ENCODE data around the gene HMGCL. TPM values are rescaled to one million over a fixed set of nuclear protein-coding genes. Genes with fewer than 3 reads are reported as not detected.
A peak's percentile ranks its signal among the peaks of the same experiment; 100 is the strongest.

Gene HMGCL
- 25.6 and 45.2 TPM in 2 replicates for total RNA-seq (2014; rRNA removed; shearing (Covaris generic); ENCODE audit: low replicate concordance)

GRCh38 chr1:23825076-23825761 is at the start of gene HMGCL:
TSS of gene HMGCL (minus strand) at chr1:23825429. CDS start at chr1:23825415, 14 bp downstream.
- peaks cover 25% of the 10 kb centered on the region for H3K4me1 ChIP-seq (ENCODE audit: low read length)
- no peaks in the 10 kb centered on the region for H3K9me2 ChIP-seq (replicated peaks; ENCODE audit: insufficient read depth, low read length)
- H4K20me1 ChIP-seq (ENCODE audit: insufficient read depth, low read depth, low read length) = no peaks in the 10 kb centered on the region
- no peaks in the 10 kb centered on the region for H3K9me3 ChIP-seq (ENCODE audit: low read length)
- H3K4me3 ChIP-seq (ENCODE audit: low read length) = peak within 1 kb of the TSS; percentile 87
- DNase-seq = peak; percentile 97
- H2AFZ ChIP-seq (ENCODE audit: low read length) = no peak within 1 kb of the TSS; the same call in 1 of the 2 replicates
- H3K79me2 ChIP-seq (ENCODE audit: low read length) = peaks cover 18% of the 10 kb centered on the region
- H3K9ac ChIP-seq (ENCODE audit: low read length) = peak within 1 kb of the TSS; percentile 96
- no peaks in the 10 kb centered on the region for H3K36me3 ChIP-seq (ENCODE audit: insufficient read depth, low read length)
- H3K27ac ChIP-seq (ENCODE audit: low read length) = peak within 1 kb of the TSS; percentile 59
- H3K27me3 ChIP-seq (ENCODE audit: low read length) = no peaks in the 10 kb centered on the region
- peak within 1 kb of the TSS; percentile 70 for H3K4me2 ChIP-seq (ENCODE audit: low read depth, low read length, poor library complexity, severe bottlenecking)

- H3K9me2 ChIP-seq (replicated peaks; ENCODE audit: insufficient read depth, low read length) = no peaks in the 10 kb centered on the region
- H3K9me3 ChIP-seq (ENCODE audit: low read length) = no peaks in the 10 kb centered on the region
- H3K36me3 ChIP-seq (ENCODE audit: insufficient read depth, low read length) = peaks cover 7% of the 10 kb centered on the region; the same call in 1 of the 2 replicates
- H3K4me1 ChIP-seq (ENCODE audit: low read length) = peaks cover 17% of the 10 kb centered on the region
- H3K27me3 ChIP-seq (ENCODE audit: low read length) = no peaks in the 10 kb centered on the region
- 0 out of 2 replicates have a peak overlapping the region, but pooled peaks have one; percentile 0 for H3K27ac ChIP-seq (ENCODE audit: low read length)
- DNase-seq = no peak
- H3K9ac ChIP-seq (ENCODE audit: low read length) = no peak overlapping the region
- no peak overlapping the region for H3K4me2 ChIP-seq (ENCODE audit: low read depth, low read length, poor library complexity, severe bottlenecking)
- 0 out of 2 replicates have a peak, but pooled peaks cover 3% of the 10 kb centered on the region for H4K20me1 ChIP-seq (ENCODE audit: insufficient read depth, low read depth, low read length)
- peaks cover 6% of the 10 kb centered on the region for H3K79me2 ChIP-seq (ENCODE audit: low read length)
- no peak overlapping the region for H3K4me3 ChIP-seq (ENCODE audit: low read length)
- no peak overlapping the region for H2AFZ ChIP-seq (ENCODE audit: low read length)
Measured at GRCh38 chr1:23872421-23872820, 47.2 kb upstream of the HMGCL start.

DNA sequence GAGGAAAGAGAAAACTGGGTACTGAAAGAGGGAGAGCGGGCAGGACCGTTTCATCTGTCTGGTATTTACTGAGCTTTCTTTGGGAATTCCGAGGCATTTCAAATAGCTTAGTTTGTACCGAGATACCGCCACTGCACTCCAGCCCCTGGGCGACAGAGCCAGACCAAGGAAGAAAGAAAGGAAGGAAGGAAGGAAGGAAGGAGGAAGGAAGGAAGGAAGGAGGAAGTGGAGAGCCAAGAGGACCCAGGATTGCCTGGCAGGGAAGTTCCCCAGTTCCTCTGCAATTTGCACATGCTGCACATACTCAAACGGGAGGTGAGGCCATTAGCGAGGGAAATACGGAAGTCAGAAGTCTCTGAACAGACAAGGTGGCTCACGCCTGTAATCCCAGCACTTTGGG is 43.8 kb upstream of the HMGCL start:
- peak; percentile 74 for DNase-seq
- Histone ChIP-seq H3K4me2 (ENCODE audit: low read depth, low read length, poor library complexity, severe bottlenecking) (peak overlapping the region; percentile 98), H3K27me3 (ENCODE audit: low read length) (no peaks in the 10 kb centered on the region), H3K4me1 (ENCODE audit: low read length) (peaks cover 37% of the 10 kb centered on the region), H4K20me1 (ENCODE audit: insufficient read depth, low read depth, low read length) (0 out of 2 replicates have a peak, but pooled peaks cover 4% of the 10 kb centered on the region), H3K9me2 (replicated peaks; ENCODE audit: insufficient read depth, low read length) (no peaks in the 10 kb centered on the region), H2AFZ (ENCODE audit: low read length) (peak overlapping the region; percentile 76), H3K36me3 (ENCODE audit: insufficient read depth, low read length) (peaks cover 24% of the 10 kb centered on the region), H3K9ac (ENCODE audit: low read length) (peak overlapping the region; percentile 71), H3K27ac (ENCODE audit: low read length) (peak overlapping the region; percentile 90), H3K79me2 (ENCODE audit: low read length) (peaks cover 35% of the 10 kb centered on the region), H3K9me3 (ENCODE audit: low read length) (no peaks in the 10 kb centered on the region), H3K4me3 (ENCODE audit: low read length) (peak overlapping the region; percentile 96)

- no peaks in the 10 kb centered on the region for H3K9me2 ChIP-seq (replicated peaks; ENCODE audit: insufficient read depth, low read length)
- H3K27me3 ChIP-seq (ENCODE audit: low read length) = no peaks in the 10 kb centered on the region
- no peaks in the 10 kb centered on the region for H3K9me3 ChIP-seq (ENCODE audit: low read length)
- peaks cover 35% of the 10 kb centered on the region for H3K79me2 ChIP-seq (ENCODE audit: low read length)
- peak overlapping the region; percentile 71 for H3K9ac ChIP-seq (ENCODE audit: low read length)
- peak overlapping the region; percentile 76 for H2AFZ ChIP-seq (ENCODE audit: low read length)
- H3K4me2 ChIP-seq (ENCODE audit: low read depth, low read length, poor library complexity, severe bottlenecking) = peak overlapping the region; percentile 98
- H3K4me3 ChIP-seq (ENCODE audit: low read length) = peak overlapping the region; percentile 96
- peak overlapping the region; percentile 90 for H3K27ac ChIP-seq (ENCODE audit: low read length)
- 0 out of 2 replicates have a peak, but pooled peaks cover 4% of the 10 kb centered on the region for H4K20me1 ChIP-seq (ENCODE audit: insufficient read depth, low read depth, low read length)
- peak; percentile 79 for DNase-seq
- H3K36me3 ChIP-seq (ENCODE audit: insufficient read depth, low read length) = peaks cover 24% of the 10 kb centered on the region
- H3K4me1 ChIP-seq (ENCODE audit: low read length) = peaks cover 37% of the 10 kb centered on the region
Measured at GRCh38 chr1:23868557-23869016, 43.4 kb upstream of the HMGCL start.

- peaks cover 36% of the 10 kb centered on the region for H3K79me2 ChIP-seq (ENCODE audit: low read length)
- H3K27ac ChIP-seq (ENCODE audit: low read length) = peak within 1 kb of the TSS; percentile 90
- H3K4me1 ChIP-seq (ENCODE audit: low read length) = peaks cover 37% of the 10 kb centered on the region
- H3K9me3 ChIP-seq (ENCODE audit: low read length) = no peaks in the 10 kb centered on the region
- H4K20me1 ChIP-seq (ENCODE audit: insufficient read depth, low read depth, low read length) = 0 out of 2 replicates have a peak, but pooled peaks cover 4% of the 10 kb centered on the region
- H3K4me2 ChIP-seq (ENCODE audit: low read depth, low read length, poor library complexity, severe bottlenecking) = peak within 1 kb of the TSS; percentile 98
- peak within 1 kb of the TSS; percentile 76 for H2AFZ ChIP-seq (ENCODE audit: low read length)
- peak; percentile 99 for DNase-seq
- peak within 1 kb of the TSS; percentile 87 for H3K9ac ChIP-seq (ENCODE audit: low read length)
- no peaks in the 10 kb centered on the region for H3K27me3 ChIP-seq (ENCODE audit: low read length)
- peak within 1 kb of the TSS; percentile 96 for H3K4me3 ChIP-seq (ENCODE audit: low read length)
- no peaks in the 10 kb centered on the region for H3K9me2 ChIP-seq (replicated peaks; ENCODE audit: insufficient read depth, low read length)
- peaks cover 26% of the 10 kb centered on the region for H3K36me3 ChIP-seq (ENCODE audit: insufficient read depth, low read length)
Measured at GRCh38 chr1:23867895-23868556, 42.8 kb upstream of the HMGCL start, which contains the start of gene FUCA1. TSS of gene FUCA1 (minus strand) at chr1:23868290. CDS start at chr1:23868286, 4 bp downstream.

DNA sequence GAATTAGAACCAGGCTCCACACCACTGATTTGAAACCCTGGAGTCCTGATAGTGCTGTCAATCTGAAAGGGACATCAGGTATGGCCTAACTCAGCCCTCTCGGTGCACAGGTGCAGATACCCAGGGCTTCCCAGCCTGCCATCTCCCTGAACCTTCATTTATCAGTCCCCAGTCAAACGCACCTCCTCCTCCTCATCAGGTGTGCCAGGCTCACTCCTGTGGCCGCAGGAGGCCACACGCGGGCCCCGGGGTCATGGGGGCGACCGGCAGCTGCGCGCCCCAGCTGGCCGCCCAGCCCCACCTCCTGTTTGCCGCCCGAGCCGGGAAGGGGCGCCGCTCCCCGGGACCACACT is 42.3 kb upstream of the HMGCL start:
- Histone ChIP-seq H3K27ac (ENCODE audit: low read length) (peak overlapping the region; percentile 35; the same call in 1 of the 2 replicates), H3K9me3 (ENCODE audit: low read length) (no peaks in the 10 kb centered on the region), H3K4me1 (ENCODE audit: low read length) (peaks cover 37% of the 10 kb centered on the region), H4K20me1 (ENCODE audit: insufficient read depth, low read depth, low read length) (0 out of 2 replicates have a peak, but pooled peaks cover 4% of the 10 kb centered on the region), H3K4me3 (ENCODE audit: low read length) (peak overlapping the region; percentile 96), H3K9me2 (replicated peaks; ENCODE audit: insufficient read depth, low read length) (no peaks in the 10 kb centered on the region), H3K9ac (ENCODE audit: low read length) (peak overlapping the region; percentile 87), H3K36me3 (ENCODE audit: insufficient read depth, low read length) (peaks cover 31% of the 10 kb centered on the region), H3K4me2 (ENCODE audit: low read depth, low read length, poor library complexity, severe bottlenecking) (peak overlapping the region; percentile 98), H2AFZ (ENCODE audit: low read length) (no peak overlapping the region), H3K27me3 (ENCODE audit: low read length) (no peaks in the 10 kb centered on the region), H3K79me2 (ENCODE audit: low read length) (peaks cover 41% of the 10 kb centered on the region)
- no peak for DNase-seq

- no peak overlapping the region for H3K4me3 ChIP-seq (ENCODE audit: low read length)
- H3K9me3 ChIP-seq (ENCODE audit: low read length) = no peaks in the 10 kb centered on the region
- H3K27me3 ChIP-seq (ENCODE audit: low read length) = no peaks in the 10 kb centered on the region
- peaks cover 37% of the 10 kb centered on the region for H3K4me1 ChIP-seq (ENCODE audit: low read length)
- H4K20me1 ChIP-seq (ENCODE audit: insufficient read depth, low read depth, low read length) = 0 out of 2 replicates have a peak, but pooled peaks cover 4% of the 10 kb centered on the region
- H3K27ac ChIP-seq (ENCODE audit: low read length) = no peak overlapping the region
- H3K36me3 ChIP-seq (ENCODE audit: insufficient read depth, low read length) = peaks cover 47% of the 10 kb centered on the region
- no peak overlapping the region for H2AFZ ChIP-seq (ENCODE audit: low read length)
- H3K79me2 ChIP-seq (ENCODE audit: low read length) = peaks cover 45% of the 10 kb centered on the region
- DNase-seq = no peak
- no peak overlapping the region for H3K9ac ChIP-seq (ENCODE audit: low read length)
- no peaks in the 10 kb centered on the region for H3K9me2 ChIP-seq (replicated peaks; ENCODE audit: insufficient read depth, low read length)
- peak overlapping the region; percentile 98 for H3K4me2 ChIP-seq (ENCODE audit: low read depth, low read length, poor library complexity, severe bottlenecking)
Measured at GRCh38 chr1:23865543-23865930, 40.3 kb upstream of the HMGCL start.
